ENCODE data around the gene CDH4.

Gene CDH4

DNA sequence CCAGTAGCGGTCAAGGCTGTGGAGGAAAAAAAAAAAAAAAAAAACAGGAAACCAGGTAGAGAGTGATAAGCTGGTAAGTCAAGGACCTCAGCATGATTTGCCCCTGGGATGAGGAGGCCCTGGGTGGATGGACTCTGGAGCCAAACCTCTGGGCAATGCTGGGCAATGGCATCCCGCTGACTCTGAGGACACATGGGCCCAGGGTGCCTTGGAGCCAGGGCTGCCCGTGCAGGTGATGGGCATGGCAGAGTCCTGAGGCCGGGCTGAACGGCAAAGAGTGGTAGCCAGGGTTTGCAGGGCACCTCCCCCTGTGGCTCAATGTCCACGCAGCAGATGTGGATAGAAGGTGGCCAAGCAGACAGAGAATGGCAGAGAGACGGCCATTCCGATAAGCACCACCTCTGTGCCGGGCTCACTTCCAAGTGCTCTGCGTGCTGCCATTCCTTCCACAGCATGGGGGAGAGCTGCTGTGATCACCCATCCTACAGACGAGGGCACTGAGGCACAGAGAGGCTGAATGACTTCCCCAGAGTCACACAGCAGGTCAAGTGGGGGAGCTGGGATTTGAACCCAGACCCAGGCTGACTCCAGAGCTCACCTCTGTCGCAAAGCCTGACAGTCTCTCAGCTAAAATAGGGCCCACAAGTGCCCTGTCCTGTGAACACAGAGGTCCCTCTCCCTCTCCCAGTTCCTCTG is 353.9 kb downstream of the CDH4 start:
- no peak overlapping the region for H3K4me3 ChIP-seq (ENCODE audit: low read depth, low read length)

DNA sequence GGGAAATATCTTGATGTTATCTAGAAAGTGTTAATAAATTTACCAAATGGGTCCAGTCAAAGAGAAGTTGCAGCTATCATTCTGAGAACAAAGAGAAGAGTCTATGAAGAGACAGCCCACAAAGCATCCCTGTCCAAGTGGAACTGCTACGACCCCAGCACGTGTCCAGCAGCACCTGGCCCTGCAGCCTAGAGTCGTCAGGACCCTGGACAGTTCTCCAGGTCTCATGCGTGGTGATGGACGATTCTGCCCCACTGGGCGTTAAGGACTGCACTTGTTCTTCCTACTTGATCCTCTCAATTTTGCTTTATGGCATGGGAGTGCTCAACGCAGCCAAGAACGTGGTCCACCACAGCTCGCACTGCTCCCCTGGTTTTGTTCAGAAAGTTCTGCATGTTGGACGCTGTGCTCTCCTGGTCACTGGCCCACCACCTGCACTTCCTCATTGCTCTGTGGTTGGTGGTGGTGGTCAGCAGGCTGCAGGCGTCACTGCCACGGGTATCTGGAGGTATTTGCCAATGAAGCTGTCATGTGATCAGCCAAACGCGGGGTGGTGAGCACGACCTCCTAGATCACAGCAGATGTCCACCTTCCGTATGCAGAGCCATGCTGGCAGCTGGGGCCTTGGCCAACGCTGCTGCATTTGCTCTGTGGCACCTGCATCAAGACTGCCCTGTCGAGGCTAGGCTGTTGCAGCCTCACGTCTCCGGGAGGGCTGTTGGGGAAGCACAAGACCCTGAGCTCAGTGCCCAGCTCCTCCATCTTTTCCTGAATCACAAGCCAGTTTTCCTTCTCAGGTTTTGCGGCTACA is 356.4 kb downstream of the CDH4 start:
- no peak overlapping the region for H2AK5ac ChIP-seq (ENCODE audit: low read length)
- H3K9me3 ChIP-seq (ENCODE audit: insufficient read depth, low read depth, low read length): peaks cover 9% of the 10 kb centered on the region
- no peak overlapping the region for H4K91ac ChIP-seq (ENCODE audit: low read depth, low read length)
- H3K27ac ChIP-seq (ENCODE audit: low read depth, low read length): no peak overlapping the region
- no peak overlapping the region for H3K18ac ChIP-seq (ENCODE audit: low read length)
- WGBS (ENCODE audit: extremely low coverage, insufficient coverage, insufficient read length): no CpG with 5 or more reads among the region's 21 CpGs
- H3K27me3 ChIP-seq (ENCODE audit: insufficient read depth, low read length): no peaks in the 10 kb centered on the region
- H3K4me1 ChIP-seq (ENCODE audit: control insufficient read depth in 1 of 2, insufficient read depth in 2 of 2, low read length in 2 of 2): no peaks in the 10 kb centered on the region
- no peak overlapping the region for H4K8ac ChIP-seq (ENCODE audit: low read depth, low read length)
- H3K36me3 ChIP-seq (ENCODE audit: control insufficient read depth in 1 of 2, insufficient read depth in 2 of 2, low read length in 2 of 2): no peaks in the 10 kb centered on the region
- DNase-seq: peak in 1 of 2 donors; percentile 34
- H3K9ac ChIP-seq (ENCODE audit: low read length): no peak overlapping the region
- H2AFZ ChIP-seq (ENCODE audit: insufficient read depth, low read length, poor library complexity): no peak overlapping the region
- H3K4me3 ChIP-seq (ENCODE audit: low read depth, low read length): peak overlapping the region; percentile 25
- H3K79me1 ChIP-seq (ENCODE audit: low read length): no peaks in the 10 kb centered on the region
- H2BK12ac ChIP-seq (ENCODE audit: low read length): no peak overlapping the region
- H4K12ac ChIP-seq (ENCODE audit: low read depth, low read length): no peak overlapping the region
- H3K14ac ChIP-seq (ENCODE audit: low read length): no peak overlapping the region
- H2BK5ac ChIP-seq (ENCODE audit: low read depth, low read length, poor library complexity): no peak overlapping the region
- no peak overlapping the region for H3K4me2 ChIP-seq (ENCODE audit: low read length)
- no peak overlapping the region for H2BK120ac ChIP-seq (ENCODE audit: insufficient read depth, low read length, poor library complexity)
- no peak overlapping the region for H3K4ac ChIP-seq (ENCODE audit: low read depth, low read length)
- no peaks in the 10 kb centered on the region for H3K79me2 ChIP-seq (ENCODE audit: control insufficient read depth, insufficient read depth, low read length, poor library complexity)
- no peak overlapping the region for H3K23ac ChIP-seq (ENCODE audit: low read length)

More for the DNA sequence above, 353.9 kb downstream of the CDH4 start:
- Histone ChIP-seq H4K91ac (ENCODE audit: low read depth, low read length) (no peak overlapping the region), H3K4ac (ENCODE audit: low read depth, low read length) (no peak overlapping the region), H3K23ac (ENCODE audit: low read length) (no peak overlapping the region), H3K4me1 (ENCODE audit: control insufficient read depth in 1 of 2, insufficient read depth in 2 of 2, low read length in 2 of 2) (no peaks in the 10 kb centered on the region), H3K14ac (ENCODE audit: low read length) (no peak overlapping the region), H3K27me3 (ENCODE audit: insufficient read depth, low read length) (no peaks in the 10 kb centered on the region), H2AK5ac (ENCODE audit: low read length) (no peak overlapping the region), H3K79me1 (ENCODE audit: low read length) (no peaks in the 10 kb centered on the region), H2BK5ac (ENCODE audit: low read depth, low read length, poor library complexity) (no peak overlapping the region), H3K9me3 (ENCODE audit: insufficient read depth, low read depth, low read length) (peaks cover 10% of the 10 kb centered on the region), H3K36me3 (ENCODE audit: control insufficient read depth in 1 of 2, insufficient read depth in 2 of 2, low read length in 2 of 2) (no peaks in the 10 kb centered on the region), H4K8ac (ENCODE audit: low read depth, low read length) (no peak overlapping the region), H2BK12ac (ENCODE audit: low read length) (no peak overlapping the region), H4K12ac (ENCODE audit: low read depth, low read length) (no peak overlapping the region), H3K18ac (ENCODE audit: low read length) (no peak overlapping the region), H3K27ac (ENCODE audit: low read depth, low read length) (no peak overlapping the region), H2BK120ac (ENCODE audit: insufficient read depth, low read length, poor library complexity) (no peak overlapping the region), H3K4me2 (ENCODE audit: low read length) (no peak overlapping the region), H3K9ac (ENCODE audit: low read length) (no peak overlapping the region), H2AFZ (ENCODE audit: insufficient read depth, low read length, poor library complexity) (no peak overlapping the region), H3K79me2 (ENCODE audit: control insufficient read depth, insufficient read depth, low read length, poor library complexity) (no peaks in the 10 kb centered on the region)
- DNase-seq: no peak
- no CpG with 5 or more reads among the region's 12 CpGs for WGBS (ENCODE audit: extremely low coverage, insufficient coverage, insufficient read length)

DNA sequence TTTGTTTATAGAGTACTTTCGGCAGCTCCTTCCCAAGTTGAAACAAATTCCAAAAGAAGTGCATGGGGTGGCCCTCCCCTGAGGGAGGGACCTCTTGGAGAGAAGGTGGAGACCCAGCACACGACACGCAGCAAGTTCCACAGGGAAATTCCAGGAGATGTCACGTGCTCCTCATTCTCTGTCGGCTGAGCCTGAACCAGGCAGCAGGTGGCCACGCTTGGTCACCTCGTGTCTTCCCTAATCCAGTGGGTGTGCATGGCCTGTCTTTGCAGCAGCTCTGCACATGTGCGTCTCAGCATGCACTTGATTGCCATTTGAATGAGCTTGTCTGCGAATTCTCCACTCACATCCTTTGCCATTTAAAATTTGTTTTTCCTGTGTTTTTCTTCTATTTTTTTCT is 357.4 kb downstream of the CDH4 start:
- Histone ChIP-seq H2AFZ (ENCODE audit: insufficient read depth, low read length, poor library complexity) (no peak overlapping the region), H3K4me2 (ENCODE audit: low read length) (no peak overlapping the region), H3K27ac (ENCODE audit: low read depth, low read length) (no peak overlapping the region), H4K91ac (ENCODE audit: low read depth, low read length) (no peak overlapping the region), H3K4me3 (ENCODE audit: low read depth, low read length) (no peak overlapping the region), H3K36me3 (ENCODE audit: control insufficient read depth in 1 of 2, insufficient read depth in 2 of 2, low read length in 2 of 2) (no peaks in the 10 kb centered on the region), H3K4ac (ENCODE audit: low read depth, low read length) (no peak overlapping the region), H2BK12ac (ENCODE audit: low read length) (no peak overlapping the region), H3K9ac (ENCODE audit: low read length) (no peak overlapping the region), H3K4me1 (ENCODE audit: control insufficient read depth in 1 of 2, insufficient read depth in 2 of 2, low read length in 2 of 2) (no peaks in the 10 kb centered on the region), H2BK5ac (ENCODE audit: low read depth, low read length, poor library complexity) (no peak overlapping the region), H4K12ac (ENCODE audit: low read depth, low read length) (no peak overlapping the region), H3K14ac (ENCODE audit: low read length) (no peak overlapping the region), H2AK5ac (ENCODE audit: low read length) (no peak overlapping the region), H3K79me2 (ENCODE audit: control insufficient read depth, insufficient read depth, low read length, poor library complexity) (no peaks in the 10 kb centered on the region), H2BK120ac (ENCODE audit: insufficient read depth, low read length, poor library complexity) (no peak overlapping the region), H3K23ac (ENCODE audit: low read length) (no peak overlapping the region), H3K18ac (ENCODE audit: low read length) (no peak overlapping the region), H3K27me3 (ENCODE audit: insufficient read depth, low read length) (no peaks in the 10 kb centered on the region), H3K9me3 (ENCODE audit: insufficient read depth, low read depth, low read length) (peaks cover 9% of the 10 kb centered on the region), H4K8ac (ENCODE audit: low read depth, low read length) (no peak overlapping the region), H3K79me1 (ENCODE audit: low read length) (no peaks in the 10 kb centered on the region)
- no CpG with 5 or more reads among the region's 9 CpGs for WGBS (ENCODE audit: extremely low coverage, insufficient coverage, insufficient read length)
- no peak for DNase-seq

DNA sequence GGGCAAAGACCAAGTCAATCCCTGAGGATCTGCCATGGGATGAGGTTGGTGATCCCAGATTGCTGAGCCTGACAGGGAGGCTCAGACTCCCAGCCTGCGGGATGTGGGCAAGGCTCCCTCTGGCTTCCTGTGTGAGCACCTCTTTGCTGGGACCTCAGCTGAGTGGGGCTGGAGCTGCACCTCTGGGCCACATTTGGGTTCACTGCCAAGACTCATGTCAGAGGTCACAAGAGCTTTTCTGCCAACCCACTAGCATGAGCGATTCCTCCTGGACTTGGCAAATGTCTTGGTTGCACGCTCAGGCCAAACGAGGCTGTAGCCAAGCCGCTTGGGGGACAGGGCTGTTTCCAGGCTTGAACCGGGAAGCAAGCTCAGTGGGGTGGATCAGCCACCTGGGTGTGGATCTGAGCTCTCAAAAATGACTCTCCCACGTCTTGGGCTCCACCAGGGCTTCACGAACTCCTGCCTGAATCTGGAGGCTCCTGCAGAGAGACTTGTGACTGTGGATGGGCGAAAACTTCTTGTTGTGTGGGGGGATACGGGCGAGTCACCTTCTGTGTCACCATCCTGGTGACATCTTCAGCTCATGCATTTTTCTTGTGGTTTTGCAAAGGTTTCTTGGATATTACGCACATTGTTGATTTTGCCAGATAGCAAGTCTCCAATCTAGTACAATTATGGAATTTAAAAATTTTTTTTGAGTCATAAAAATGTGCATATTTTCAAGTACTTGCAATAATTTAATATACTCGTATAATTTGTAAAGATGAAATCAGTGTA is 359.5 kb downstream of the CDH4 start:
- WGBS (ENCODE audit: extremely low coverage, insufficient coverage, insufficient read length): no CpG with 5 or more reads among the region's 13 CpGs
- Histone ChIP-seq H3K4ac (ENCODE audit: low read depth, low read length) (no peak overlapping the region), H3K4me1 (ENCODE audit: control insufficient read depth in 1 of 2, insufficient read depth in 2 of 2, low read length in 2 of 2) (no peaks in the 10 kb centered on the region), H3K4me2 (ENCODE audit: low read length) (no peak overlapping the region), H4K12ac (ENCODE audit: low read depth, low read length) (no peak overlapping the region), H4K91ac (ENCODE audit: low read depth, low read length) (no peak overlapping the region), H3K14ac (ENCODE audit: low read length) (no peak overlapping the region), H2BK120ac (ENCODE audit: insufficient read depth, low read length, poor library complexity) (no peak overlapping the region), H3K18ac (ENCODE audit: low read length) (no peak overlapping the region), H2BK12ac (ENCODE audit: low read length) (no peak overlapping the region), H2AK5ac (ENCODE audit: low read length) (no peak overlapping the region), H3K27me3 (ENCODE audit: insufficient read depth, low read length) (no peaks in the 10 kb centered on the region), H3K9ac (ENCODE audit: low read length) (no peak overlapping the region), H3K23ac (ENCODE audit: low read length) (no peak overlapping the region), H2AFZ (ENCODE audit: insufficient read depth, low read length, poor library complexity) (no peak overlapping the region), H4K8ac (ENCODE audit: low read depth, low read length) (no peak overlapping the region), H3K27ac (ENCODE audit: low read depth, low read length) (no peak overlapping the region), H3K36me3 (ENCODE audit: control insufficient read depth in 1 of 2, insufficient read depth in 2 of 2, low read length in 2 of 2) (no peaks in the 10 kb centered on the region), H3K4me3 (ENCODE audit: low read depth, low read length) (no peak overlapping the region), H3K9me3 (ENCODE audit: insufficient read depth, low read depth, low read length) (peaks cover 18% of the 10 kb centered on the region), H3K79me2 (ENCODE audit: control insufficient read depth, insufficient read depth, low read length, poor library complexity) (no peaks in the 10 kb centered on the region), H3K79me1 (ENCODE audit: low read length) (no peaks in the 10 kb centered on the region), H2BK5ac (ENCODE audit: low read depth, low read length, poor library complexity) (no peak overlapping the region)
- DNase-seq: no peak
